Hepatocyte (in vitro differentiated cells): ENCODE measurements around the gene NUP50.

Experiments
- EZH2 ChIP-seq: fragments of 200-600 bp; sonication (generic); IDR thresholded peaks from 2 replicates; pipeline ENCODE4 v1.6.1; 2016; ENCODE audit warnings: antibody characterized with exemption, mild to moderate bottlenecking, borderline replicate concordance
- EZH2phosphoT487 ChIP-seq: fragments of 200-600 bp; sonication (generic); IDR thresholded peaks from one replicate; pipeline ENCODE4 v1.6.1; 2018; ENCODE audit warnings: antibody characterized with exemption, mild to moderate bottlenecking, low read depth, moderate library complexity; ENCODE audit not compliant: unreplicated experiment, severe bottlenecking
- TF ChIP-seq, protein P1 (sequence below): fragments of 200-600 bp; sonication (generic); IDR thresholded peaks from 2 replicates; pipeline ENCODE4 v1.5.1; 2016; ENCODE audit warnings: antibody characterized with exemption, mild to moderate bottlenecking; ENCODE audit not compliant: poor library complexity

DNA sequence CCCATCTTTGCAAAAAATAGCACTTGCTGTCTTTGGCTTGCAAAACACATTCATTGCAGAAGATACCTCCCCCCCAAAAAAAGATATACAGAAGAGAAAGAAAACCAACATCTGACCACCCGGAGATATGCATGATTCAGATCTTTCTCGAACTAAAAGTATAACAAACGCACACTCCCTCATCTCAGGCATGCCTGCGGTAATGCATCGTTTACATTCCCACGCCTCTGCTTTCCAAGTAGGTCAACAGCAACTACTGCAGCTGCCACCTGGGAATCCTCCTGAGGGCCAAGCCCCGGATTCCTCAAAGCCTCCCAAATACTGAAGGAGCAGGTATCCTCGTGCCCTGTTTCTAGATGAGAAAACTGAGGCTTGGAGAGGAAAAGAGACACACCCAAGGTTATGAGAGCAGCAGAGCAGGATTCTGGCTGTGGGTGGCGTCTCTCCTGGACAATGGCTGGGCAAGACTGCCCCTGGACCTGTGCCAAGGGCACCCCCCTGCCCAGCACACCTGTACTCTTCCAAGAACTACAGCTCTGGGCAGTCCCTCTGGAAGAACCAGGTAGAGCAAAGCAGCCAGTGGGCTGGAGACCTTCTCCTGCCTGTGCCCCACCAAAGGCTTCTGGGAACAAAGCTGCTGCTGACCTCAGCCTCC, 38.1 kb downstream of the NUP50 start:
- TF ChIP-seq EZH2, result no peak
- TF ChIP-seq, protein P1, sequence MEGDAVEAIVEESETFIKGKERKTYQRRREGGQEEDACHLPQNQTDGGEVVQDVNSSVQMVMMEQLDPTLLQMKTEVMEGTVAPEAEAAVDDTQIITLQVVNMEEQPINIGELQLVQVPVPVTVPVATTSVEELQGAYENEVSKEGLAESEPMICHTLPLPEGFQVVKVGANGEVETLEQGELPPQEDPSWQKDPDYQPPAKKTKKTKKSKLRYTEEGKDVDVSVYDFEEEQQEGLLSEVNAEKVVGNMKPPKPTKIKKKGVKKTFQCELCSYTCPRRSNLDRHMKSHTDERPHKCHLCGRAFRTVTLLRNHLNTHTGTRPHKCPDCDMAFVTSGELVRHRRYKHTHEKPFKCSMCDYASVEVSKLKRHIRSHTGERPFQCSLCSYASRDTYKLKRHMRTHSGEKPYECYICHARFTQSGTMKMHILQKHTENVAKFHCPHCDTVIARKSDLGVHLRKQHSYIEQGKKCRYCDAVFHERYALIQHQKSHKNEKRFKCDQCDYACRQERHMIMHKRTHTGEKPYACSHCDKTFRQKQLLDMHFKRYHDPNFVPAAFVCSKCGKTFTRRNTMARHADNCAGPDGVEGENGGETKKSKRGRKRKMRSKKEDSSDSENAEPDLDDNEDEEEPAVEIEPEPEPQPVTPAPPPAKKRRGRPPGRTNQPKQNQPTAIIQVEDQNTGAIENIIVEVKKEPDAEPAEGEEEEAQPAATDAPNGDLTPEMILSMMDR, result no peak
- no peak for TF ChIP-seq EZH2phosphoT487
